HG03139 (cell line): Measurements from ENCODE around the gene EEF1AKMT1.
A peak's percentile ranks its signal among the peaks of the same experiment; 100 is the strongest.

ENCODE experiments used
- ATAC-seq: cut with Tn5 transposase; IDR thresholded peaks from one replicate; pipeline ENCODE4 v1.9.1; 2021; ENCODE audit not compliant: unreplicated experiment

EEF1AKMT1 gene, protein sequence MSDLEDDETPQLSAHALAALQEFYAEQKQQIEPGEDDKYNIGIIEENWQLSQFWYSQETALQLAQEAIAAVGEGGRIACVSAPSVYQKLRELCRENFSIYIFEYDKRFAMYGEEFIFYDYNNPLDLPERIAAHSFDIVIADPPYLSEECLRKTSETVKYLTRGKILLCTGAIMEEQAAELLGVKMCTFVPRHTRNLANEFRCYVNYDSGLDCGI

DNA sequence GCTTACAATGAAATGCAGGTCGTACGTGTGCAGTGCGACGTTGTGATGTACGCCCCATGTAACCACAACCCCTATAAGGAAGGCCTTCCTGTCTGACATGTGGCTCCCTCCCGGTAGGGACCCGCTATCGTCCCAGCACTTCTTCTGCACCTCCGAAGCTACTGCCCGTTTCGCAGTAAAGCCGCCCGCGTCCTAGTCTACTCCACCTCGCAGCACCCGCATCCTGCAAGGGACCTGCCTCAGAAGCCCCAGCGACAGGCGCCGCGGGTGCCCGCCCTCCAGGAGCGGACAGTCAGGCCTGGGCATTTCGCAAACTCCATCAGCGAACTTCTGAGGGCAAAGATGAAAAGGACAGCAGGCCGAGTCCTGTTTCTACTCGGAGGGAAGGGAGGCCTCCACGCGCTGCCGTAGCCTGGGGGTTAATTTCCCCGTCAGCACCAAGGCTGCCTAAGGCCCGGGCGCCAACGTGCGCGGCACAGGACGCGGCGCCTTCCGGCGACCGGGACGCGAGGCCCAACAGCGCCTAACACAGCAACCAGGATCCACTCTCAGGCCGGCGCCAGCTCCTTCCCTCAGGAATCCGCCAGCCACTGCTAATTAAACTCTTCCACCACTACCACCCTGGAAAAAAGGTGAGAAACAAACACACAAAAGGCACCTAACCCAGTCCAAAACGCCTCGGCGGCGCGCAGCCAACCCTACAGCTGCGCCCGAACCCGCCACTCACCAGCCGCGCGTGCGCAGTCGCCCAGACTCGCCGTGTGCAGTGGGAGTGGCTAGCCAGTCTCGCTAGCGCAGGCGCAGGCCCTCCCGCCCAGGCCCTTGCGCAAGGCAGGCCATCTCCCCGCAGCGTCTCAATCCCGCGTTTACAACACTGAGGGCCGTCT is at the start of gene EEF1AKMT1:
TSS of gene EEF1AKMT1 (minus strand) at position 768 of the 887 bp plus-strand sequence. CDS start 16,363 bp downstream, outside the sequence.
- peak; percentile 72 for ATAC-seq

DNA sequence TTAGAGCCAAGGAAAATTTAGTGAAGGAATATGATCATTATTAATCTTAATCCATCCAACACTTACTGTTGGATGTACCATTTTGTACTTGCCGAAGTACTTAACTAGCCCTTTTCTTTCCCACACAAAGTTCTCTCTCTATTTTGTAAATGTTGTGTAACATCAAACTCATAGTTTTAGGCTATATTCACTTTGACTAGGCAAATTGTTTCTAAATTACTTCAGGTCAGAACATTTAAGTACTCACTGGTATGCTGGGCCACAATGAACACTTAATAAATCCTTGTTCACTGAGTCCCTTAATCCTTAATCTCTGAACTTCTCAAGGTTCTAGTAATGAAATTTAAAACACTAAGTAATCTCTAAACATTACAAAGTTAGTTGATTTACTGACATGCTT is 49.3 kb upstream of the EEF1AKMT1 start:
- ATAC-seq, result no peak

DNA sequence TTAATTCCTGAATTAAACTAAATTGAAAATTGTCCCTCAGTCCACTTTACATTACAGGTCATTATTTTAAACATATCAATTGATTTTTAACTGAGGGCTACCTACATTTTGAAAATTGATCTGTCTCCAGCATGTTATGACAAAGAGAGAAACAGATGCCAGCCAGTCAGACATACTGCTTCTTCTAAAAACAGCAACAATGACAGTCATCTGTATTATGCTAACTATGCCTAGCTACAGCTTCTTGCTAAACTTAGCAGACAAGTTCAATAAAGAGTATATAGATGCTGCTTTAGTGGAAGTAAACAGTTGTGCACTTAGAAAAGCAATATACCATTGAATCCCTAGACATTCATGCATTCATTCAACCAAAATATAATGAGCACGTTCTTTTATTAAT is 48.6 kb upstream of the EEF1AKMT1 start:
- no peak for ATAC-seq

DNA sequence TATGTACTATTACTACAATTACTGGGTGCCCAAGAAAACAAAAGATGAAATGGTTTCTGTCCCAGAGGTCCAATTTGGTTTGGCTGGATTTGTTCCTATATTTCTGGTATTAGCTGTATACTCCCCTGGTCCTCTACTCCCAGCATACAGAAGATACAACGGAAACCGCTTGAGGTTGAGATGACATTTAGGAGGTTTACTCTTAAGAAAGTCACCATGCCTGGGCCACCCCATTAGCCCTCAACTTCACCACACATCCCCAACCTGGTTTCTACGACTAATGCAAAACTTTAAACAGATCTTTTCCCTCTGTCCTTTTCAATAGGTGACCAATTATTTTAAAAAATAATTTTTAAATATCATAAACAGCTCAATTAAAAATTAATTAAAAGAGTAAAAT is 46.0 kb upstream of the EEF1AKMT1 start:
- ATAC-seq, result no peak

DNA sequence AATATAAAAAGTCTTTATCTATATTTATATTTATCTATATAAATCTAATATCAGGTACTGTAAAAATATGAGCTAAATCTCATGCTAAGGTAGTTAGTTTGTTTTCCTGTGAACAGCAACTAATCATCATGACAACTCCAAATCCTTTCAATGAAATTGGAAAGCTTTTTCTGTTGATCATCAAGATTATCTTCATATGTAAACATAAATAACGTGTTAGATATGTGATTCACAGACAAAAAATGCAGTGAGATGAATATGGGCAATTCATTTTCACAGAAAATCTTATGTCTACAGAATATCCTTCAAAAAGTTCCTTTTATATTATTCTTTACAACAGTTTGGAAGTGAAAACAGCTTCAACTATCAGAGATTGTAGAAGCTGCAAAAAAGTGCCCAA is 41.7 kb upstream of the EEF1AKMT1 start:
- no peak for ATAC-seq

DNA sequence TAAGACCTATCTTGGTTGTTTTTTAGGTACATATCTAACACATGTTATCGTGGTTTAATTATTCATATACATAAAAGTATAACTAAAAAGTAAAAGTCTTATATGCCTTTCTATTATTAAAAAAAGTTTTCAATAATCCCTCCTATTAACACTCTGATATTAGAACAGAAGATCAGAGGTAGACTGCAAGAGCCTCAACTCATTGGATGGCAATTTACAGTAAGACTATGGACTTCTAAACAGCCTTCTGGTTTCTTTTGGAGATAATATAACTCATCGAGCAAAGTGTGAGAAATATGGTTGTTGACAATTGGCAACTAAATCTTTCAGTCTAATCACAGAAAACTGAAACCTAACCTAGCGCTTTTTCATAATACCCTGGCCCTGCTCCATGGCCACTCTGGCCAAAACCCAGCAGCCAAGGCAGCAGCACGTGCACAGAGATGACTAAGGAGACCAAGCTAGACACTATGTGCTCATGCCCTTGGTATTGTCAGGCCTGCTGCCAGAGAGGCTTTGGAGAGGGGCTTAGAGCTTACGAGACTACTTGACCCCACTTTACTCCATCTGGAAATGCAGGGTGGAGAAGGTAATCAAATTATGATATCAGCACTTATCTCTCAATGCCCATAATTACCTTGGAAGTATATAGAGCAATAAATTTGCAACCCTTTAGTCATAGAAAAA is 40.6 kb upstream of the EEF1AKMT1 start:
- ATAC-seq, result no peak

DNA sequence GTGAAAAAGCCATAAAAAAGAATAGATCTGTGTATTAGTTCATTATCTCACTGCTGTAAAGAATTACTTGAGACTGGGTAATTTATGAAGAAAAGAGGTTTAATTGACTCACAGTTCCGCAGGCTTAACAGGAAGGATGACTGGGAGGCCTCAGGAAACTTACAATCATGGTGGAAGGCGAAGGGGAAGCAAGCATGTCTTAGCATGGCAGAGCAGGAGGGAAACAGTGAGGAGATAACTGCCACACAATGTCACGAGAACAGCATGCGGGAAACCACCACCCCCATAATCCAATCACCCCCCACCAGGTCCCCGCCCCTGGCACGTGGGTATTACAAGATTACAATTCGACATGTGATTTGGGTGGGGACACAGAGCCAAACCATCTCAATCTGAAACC is 39.1 kb upstream of the EEF1AKMT1 start:
- ATAC-seq, result no peak

DNA sequence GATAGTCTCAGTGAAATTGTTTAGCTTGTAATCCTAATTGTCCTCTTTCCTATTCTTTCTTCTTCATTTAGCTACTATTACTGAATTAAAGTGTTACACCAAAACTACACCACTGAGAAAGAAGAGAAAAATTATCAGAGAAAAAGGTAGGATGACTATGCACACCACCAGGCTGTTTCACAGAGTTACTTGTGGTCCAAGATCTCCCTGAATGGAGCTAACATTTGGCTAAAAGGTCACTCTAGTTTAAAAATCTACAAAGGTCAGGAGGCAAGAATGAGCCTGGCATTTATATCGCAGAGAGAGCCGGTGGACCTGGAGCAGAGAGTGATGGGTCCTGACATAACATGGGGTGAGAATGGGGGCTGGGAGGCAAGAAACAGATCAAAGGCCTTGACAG is 37.0 kb upstream of the EEF1AKMT1 start:
- ATAC-seq, result no peak

DNA sequence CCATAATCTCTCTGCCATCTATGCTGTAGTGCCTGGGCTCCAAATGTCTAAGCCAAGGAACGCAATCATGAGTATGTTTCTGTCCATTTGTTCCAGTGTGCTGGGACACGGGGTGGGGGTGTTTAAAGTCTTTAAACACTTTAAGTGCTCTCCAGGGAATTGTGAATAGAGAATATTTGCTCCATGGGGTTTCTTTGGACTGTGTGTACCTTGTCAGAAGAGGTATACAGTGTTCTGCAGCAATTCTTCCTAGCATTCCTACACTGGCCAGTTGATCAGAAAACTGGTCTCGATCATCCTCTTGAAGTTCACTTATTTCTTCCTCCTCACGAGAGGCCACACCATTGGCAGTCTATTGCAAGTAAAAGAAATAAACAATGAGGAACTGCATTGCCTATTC is 35.1 kb upstream of the EEF1AKMT1 start:
- no peak for ATAC-seq

DNA sequence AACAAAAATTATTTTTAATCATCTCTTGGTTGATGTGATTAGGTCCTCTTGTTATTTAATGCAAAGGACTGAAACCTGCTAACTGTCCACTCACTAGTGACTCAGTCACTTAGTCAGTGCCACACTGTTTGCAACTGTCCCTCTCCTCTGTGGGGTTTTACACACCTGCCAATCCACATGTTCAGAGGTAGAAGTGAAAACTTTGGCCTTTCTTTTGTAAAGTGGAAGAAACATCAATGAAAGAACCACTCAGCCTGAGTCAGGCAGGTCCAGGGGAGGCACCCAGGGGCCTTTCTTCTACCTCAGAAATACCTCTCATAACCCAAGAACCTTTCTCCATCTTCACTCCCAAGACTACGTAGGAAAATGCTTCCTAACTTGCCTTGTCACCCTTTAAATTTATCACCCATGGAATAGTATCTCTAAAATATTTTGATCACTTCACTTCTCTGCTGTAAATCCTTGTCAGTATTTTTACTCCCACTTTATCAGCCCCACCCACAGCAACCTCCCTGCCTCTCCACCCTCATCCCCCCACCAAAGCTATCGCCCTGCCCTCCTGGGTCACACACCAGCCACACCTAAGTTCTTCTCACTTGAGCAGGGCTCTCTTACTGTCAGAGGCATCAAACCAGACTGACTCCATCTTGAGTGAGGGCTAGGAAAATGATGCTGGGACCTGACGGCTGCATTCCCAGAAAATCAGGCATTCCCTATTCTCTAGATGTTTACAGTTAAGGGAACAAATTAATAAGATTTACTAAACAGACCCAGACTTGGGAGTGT is 29.6 kb upstream of the EEF1AKMT1 start:
- ATAC-seq, result no peak

DNA sequence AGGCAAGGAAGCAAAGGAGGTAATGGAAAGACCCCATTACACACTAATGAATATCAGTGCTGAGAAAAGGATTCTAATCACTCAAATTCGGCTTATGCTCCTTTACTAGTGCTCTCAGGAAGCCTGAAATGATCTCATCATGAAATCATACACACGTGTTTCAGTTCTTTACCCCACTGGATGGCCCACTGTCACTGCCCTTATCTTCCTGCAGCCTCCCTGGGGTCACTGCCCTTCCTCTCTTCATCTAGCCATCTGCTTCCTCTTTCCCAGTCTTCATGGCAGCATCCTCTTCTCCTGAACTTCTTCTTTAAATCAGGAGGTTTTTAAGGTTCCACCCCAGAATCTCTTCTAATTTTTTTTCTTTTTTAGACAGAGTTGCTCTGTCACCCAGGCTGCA is 27.9 kb upstream of the EEF1AKMT1 start:
- no peak for ATAC-seq

DNA sequence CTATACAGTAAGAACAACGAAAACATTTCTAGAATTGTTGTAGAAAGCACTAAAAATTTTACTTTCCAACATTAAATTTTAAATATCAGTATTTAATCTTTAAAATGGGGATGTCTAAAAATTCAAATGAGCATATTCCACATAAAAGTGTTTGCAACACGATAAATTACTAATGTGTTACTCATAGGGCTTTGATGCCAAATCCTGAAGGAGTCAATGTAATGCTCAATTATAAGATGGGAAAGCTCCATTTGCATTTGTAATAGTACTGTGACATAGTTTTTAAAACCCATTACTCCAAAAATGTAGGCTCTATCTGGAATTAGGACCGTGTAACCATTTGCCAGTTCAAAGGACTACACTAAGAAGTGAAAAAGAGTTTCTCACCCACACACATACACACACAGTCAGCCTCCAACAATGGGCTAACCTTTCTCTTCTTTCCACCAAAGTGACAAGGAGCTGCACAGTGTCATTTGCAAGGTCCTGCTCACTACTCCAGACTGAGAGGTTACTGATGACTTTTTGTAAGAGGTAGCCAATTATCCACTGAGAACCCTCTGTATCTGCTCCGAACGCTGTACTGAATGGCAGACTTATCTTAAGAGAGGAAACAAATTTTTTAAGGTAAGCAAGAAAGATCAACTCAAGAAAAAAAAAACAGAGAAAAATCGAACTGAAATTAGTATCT is 26.1 kb upstream of the EEF1AKMT1 start:
- ATAC-seq, result no peak

DNA sequence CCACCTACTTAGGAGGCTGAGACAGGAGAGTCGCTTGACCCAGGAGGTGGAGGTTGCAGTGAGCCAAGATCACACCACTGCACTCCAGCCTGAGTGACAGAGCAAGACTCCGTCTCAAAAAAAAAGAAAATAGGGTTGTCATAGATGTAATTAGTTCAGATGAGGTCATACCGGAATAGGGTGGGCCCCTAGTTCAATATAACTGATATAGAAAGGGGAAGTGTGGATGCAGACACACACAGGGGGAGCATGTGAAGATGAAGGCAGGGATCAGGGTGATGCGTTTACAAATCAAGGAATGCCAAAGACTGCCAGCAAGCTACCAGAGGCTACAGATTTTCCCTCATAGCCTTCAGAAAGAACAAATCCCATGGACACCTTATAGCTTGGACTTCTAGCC is 24.3 kb upstream of the EEF1AKMT1 start:
- ATAC-seq, result no peak

DNA sequence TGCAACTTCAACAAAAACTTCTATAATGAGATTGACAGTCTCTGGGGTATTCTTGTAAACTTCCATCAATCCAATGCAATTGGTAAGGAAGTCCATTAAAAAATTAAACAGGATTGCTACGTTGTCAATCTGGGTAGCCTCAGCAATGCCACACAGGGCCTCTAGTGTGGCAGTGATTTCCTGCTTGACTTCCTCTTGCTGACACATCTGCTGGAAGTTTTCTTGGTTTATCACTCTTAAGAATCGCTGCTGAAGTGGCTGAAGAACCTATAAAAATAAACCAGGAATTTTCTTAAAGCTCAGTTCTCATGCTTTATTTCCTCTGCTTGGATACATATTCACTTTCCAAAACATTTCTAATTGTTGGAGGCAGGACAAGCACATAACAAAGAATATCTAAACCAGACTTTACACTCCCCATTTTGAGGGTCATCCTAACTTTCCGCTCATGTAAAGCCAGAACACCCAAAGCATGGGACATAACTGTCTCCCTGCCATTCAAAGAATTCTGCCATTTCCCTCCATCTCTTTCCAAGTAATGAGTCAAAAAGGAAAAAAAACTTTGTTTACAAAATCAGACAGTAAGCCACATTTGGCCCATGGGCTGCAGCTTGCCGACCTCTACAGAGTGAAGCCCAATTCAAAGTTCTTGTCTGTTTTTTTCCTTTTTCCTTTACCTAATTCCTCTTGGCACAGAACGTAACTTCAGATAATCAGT is 23.2 kb upstream of the EEF1AKMT1 start:
- ATAC-seq, result no peak

DNA sequence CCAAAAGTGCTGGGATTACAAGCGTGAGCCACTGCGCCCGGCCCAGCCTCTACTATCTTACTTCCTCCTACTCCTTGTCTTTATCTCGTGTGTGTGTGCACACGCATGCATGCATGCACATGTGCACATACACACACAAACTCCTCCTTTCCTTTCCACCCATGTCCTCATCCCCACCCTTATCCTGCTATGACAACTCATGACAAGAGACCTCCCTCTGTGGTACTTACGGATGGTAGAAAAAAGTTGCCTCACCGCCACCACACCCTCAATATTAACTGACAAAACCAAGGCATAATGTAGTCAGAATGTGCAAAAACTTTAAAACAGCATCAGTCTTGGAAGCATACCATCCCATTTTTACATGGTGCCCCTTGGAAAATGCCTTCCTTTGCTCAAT is 15.9 kb upstream of the EEF1AKMT1 start:
- ATAC-seq, result no peak

DNA sequence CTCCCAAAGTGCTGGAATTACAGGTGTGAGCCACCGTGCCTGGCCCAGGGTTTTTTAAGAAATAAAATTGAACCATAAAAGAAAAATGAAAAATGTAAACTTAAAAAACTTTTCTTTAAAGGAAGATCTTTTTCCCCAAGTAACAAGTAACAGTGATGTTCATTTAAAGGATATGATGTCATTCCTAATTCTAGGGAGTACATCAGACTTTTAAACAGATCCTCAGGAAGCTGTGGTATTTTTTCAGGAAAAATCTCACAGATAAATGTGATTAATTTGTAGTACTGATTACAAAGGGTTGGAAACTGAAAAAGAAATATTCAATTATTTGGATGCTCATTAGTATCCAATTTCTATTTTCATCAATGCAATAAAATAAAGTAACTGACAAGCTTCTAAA is 14.6 kb upstream of the EEF1AKMT1 start:
- no peak for ATAC-seq

DNA sequence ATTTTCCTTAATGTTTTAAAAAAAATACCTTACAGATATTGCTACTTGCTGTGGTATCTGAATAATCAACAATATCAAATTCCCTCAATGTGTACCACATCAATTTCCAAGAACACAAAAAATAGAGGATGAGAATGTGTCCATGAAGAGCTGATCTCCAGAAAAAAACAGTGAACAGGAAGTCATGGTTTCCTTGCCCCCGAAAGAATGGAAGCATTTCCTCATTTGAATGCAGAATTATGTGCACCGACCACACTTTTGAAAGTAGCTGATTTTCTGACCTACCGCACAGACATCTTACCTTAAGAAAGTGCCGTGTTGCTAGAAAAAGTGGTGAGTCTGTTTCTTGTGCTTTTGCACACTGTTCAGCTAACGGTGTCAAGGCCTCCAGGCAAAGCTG is 13.4 kb upstream of the EEF1AKMT1 start:
- no peak for ATAC-seq

DNA sequence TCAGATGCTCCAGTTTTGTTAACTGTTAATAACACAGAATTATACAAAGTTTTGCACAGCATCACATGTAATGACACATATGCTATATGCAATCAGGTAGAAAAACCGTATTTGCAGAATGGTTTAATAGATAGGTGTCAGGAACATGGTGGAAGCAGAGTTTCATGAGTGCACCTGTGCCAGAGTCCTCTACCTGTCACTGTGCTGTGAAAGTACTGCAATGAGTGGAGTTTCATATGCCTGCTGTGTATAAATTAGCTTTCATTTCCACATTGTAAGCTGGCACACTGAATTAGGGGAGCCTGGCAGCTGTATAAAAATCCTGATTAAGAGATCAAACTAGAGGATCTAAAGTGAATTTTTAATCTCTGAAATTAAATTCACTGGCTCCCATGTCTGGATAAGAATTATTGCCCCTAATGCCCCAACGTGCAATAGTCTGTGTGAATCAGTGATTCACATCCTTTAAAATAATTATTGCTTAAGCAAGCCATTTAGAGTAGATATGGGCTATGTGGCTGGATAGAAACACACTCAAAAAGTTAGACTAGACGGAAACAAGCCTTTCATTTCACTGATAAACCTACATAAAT is 8.5 kb upstream of the EEF1AKMT1 start:
- ATAC-seq, result no peak

DNA sequence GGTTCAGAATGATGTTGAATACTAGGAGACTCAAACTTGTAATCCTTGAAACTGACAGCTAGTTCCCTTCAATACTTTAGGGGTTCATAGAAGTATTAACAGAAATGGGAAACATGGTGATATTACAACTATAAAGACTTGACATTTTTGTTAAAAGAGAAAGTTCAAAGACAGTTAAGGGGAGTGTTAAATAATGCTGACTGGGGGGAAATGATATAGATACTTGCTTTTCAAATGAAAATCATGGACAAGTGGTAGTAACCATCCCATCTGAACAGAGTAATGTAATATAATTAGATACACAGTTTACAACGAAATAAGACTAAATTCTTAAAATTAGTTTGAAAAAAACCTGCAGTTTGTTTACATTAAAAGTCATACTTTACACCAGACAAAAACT is 6.6 kb upstream of the EEF1AKMT1 start:
- ATAC-seq, result no peak

DNA sequence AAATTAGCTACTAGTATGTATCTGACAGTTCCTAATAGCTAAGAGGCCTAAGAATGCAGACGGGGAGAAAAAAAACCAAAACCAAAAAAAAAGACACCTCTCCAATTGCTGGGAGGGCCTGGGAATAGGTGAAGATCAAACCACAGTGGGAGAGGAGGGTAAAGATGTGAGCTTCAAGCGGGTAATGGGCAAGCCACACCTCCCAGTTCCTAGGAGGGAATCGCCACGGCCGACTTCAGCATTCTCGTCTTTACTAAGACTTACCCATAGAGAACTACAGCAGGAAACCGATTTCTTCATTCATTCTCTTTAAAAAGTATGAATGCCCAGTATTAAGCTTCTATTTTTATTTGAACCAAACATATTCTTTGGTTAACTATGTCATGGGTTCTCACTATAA is 5.6 kb upstream of the EEF1AKMT1 start:
- no peak for ATAC-seq
